Medulla oblongata (tissue), 1 donor: ENCODE results near the gene WDR27.

ENCODE experiments used
- DNase-seq: peaks from one replicate; pipeline ENCODE4 v3.0.0-alpha.2; 2015; ENCODE audit errors: extremely low spot score

The WDR27 gene

DNA sequence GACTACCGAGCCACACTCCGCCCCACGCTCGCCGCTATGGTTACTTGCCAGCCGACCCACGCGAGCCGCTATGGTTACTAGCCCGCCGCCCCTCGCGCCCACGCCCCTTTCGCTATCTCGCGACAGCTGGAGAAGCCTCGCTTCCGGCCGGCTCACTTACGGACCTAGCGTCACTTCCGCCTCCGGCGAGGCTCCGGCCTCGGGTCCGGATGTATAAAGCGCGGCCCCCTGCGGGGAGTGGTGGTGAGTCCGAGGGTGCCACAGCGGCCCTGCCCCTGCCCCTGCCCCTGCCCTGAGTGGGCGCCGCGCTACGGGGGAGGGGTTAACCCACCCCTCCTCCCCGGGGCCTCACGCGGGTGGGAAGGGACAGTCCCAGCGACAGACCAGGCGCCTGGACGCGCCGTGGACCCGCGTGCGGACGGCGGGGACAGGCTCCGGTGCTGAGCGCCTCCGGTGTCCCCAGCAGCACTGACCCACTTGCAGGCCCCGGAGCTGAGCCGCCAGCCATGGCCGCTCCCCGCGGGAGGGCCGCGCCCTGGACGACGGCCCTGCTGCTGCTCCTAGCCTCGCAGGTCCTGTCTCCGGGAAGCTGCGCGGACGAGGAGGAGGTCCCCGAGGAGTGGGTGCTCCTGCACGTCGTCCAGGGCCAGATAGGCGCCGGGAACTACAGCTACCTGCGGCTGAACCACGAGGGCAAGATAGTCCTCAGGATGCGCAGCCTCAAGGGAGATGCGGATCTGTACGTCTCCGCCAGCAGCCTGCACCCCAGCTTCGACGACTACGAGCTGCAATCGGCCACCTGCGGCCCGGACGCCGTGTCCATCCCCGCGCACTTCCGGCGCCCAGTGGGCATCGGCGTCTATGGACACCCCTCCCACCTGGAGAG lies at the start of gene WDR27, which contains the start of gene C6orf120:
Gene WDR27 (minus strand): TSS at position 76 of the 886 bp plus-strand sequence. CDS start 13,024 bp downstream, outside the sequence.
Gene C6orf120 (plus strand): TSS at position 173 of the 886 bp plus-strand sequence. CDS start 334 bp downstream, at position 507.
- peak; percentile 96 for DNase-seq

DNA sequence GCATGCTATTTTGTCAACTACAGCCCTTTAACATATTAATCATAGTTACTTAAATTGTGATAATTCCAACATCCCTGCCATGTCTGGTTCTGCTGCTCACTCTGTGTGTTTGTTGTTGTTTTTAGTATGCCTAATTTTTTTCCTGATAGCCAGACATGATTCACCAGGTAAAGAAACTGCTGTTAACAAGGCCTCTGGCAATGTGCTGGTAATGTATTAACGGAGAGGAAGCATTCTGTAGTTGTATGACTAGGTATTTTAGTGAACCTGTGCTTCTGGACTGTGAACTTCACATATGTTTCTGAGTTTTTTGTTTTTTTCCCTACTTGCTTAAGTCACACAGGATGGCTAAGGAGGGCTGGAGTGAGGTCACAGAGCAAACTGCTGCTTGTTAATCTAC lies 44.7 kb upstream of the WDR27 start:
- DNase-seq, result no peak

DNA sequence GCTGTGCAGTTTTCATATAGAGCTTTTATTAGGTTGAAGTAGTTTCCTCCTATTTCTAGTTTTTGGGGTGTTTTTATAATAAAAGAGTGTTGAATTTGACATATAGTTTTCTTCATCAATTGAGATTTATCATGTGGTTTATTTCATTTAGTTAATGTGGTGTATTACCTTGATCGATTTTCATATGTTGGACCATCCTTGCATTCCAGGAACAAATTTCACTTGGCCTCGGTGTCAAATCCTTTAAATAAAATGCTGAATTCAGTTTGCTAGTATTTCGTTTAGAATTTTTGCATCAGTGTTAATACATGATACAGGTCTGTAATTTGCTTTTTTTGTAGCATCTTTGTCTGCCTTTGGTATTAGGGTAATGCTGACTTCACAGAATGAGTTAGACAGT lies 43.6 kb upstream of the WDR27 start:
- no peak for DNase-seq

DNA sequence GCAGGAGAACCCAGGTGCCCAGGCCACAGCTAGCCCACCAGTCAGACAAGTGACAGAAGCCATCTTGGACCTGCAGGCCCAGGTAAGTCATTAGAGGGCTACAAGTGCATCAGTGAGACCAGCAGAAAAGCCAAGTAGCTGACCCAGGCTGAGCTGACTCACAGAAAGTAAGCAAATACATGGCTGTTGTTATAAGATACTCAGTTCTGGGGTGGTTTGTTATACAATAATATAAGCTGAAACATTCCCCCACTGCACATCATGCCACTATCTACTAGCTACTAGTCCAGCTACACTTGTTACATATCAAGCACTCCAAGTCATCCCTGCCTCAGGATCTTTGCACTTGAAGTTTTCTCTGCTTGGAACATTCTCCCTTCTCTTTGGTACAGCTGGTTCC lies 39.5 kb upstream of the WDR27 start:
- DNase-seq, result no peak

DNA sequence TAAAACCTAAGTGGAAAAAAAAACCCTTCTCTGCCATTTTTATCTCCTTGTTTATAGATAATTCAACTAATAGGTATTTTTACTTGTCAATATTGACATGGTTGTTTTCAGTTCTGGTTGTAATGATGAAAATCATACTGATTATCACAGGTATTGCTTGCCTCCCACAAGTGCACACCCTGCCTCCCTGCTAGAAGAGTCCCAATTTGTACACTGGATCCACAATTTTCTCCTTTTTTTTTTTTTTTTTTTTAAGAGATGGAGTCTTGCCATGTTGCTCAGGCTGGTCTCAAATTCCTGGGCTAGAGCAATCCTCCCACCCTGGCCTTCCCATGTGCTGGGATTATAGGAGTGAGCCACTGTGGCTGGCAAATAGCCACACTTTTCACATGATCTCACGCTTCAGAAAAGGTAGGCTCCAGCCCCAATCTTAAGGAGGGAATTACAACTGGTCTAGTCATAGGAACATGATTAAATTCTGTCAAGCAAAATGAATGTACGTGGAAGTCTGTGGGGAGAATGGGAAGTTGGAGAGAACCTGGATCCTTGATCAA lies 37.2 kb upstream of the WDR27 start:
- DNase-seq, result no peak

DNA sequence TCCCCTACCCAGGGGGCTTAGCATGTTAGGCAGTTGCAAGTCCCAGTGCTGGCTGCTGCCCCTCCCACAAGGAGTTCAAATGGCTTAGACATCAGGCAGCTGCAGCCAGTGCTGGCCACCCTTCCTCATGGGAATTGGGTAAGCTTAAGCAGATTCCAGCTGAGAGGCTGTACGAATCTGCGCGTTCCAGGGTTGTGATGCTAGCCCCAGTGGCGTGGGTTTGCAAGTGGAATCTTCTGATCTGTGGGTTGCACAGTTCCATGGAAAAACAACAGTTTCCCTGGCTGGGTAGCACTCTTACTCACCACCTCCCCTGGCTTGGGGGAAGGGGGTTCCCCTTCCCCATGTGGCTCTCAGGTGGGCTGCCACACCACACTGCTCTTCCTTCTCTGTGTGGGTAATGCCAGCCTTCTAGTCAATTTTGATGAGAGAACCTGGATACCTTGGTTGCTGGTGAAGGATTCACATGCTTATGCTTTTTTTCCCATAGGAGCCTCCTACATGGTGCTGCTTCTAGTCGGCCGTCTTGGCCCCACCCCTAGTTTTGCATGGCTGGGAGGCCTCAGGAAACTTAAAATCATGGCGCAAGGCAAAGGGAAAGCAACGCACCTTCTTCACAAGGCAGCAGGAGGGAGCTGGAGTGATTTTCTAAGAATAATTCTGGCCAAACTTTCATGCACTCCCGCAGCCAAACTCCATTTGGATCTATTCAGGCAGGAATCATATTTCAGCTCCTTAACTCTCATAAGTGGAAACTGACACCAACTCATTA lies 36.6 kb upstream of the WDR27 start:
- no peak for DNase-seq

DNA sequence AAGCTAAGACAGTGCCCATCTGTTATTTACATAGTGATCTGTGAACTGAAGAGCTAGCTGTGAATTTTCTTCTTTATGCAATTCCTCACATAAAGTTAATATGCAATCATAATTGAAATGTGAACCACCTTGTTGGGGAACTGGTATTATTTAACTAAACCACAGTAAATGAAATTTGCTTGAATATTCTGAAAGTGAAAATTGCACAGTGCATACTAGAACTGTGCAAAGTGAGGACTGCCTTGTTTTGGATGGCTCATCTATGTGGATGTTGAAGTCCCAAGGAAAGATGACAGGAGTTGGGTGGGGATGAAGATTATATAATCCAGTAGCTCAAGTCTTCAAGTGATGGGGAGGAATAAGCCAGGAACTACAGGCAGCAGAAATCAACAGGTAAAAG lies 28.1 kb upstream of the WDR27 start:
- no peak for DNase-seq

DNA sequence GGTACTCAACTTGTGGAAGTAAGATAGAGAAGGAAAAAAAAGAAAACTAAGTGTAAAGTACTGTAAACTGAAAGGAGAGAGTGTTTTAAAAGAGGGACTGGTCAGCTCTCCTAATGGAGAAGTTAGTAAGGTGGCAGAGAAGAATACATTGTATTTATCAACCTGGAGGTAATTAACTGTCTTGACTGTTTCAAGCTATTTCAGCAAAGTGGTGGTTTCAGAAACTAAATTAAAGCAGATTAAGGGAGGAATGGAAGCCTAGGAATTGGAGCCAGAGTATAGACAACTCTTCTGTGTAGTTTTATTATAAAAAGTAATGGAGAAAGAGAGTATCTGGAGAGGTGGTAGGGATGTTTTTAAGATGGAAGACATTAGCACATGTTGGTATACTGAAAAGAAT lies 25.1 kb upstream of the WDR27 start:
- DNase-seq, result no peak

DNA sequence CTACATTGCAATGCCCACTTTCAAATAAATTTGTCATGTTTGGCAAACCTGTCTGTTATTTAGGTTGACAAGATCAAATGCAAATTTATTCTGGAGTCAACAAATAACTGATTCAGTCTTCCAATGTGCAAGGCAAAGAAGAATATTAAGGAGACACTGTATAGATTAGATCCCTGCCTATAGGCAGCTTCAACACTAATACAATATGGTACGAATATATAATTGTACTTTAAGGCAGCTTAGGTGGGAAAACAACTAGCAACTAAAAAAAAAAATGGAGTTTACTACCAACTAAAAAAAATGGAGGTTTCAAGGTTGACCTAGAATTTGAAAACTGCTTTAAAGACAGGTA lies 24.2 kb upstream of the WDR27 start:
- DNase-seq, result no peak

DNA sequence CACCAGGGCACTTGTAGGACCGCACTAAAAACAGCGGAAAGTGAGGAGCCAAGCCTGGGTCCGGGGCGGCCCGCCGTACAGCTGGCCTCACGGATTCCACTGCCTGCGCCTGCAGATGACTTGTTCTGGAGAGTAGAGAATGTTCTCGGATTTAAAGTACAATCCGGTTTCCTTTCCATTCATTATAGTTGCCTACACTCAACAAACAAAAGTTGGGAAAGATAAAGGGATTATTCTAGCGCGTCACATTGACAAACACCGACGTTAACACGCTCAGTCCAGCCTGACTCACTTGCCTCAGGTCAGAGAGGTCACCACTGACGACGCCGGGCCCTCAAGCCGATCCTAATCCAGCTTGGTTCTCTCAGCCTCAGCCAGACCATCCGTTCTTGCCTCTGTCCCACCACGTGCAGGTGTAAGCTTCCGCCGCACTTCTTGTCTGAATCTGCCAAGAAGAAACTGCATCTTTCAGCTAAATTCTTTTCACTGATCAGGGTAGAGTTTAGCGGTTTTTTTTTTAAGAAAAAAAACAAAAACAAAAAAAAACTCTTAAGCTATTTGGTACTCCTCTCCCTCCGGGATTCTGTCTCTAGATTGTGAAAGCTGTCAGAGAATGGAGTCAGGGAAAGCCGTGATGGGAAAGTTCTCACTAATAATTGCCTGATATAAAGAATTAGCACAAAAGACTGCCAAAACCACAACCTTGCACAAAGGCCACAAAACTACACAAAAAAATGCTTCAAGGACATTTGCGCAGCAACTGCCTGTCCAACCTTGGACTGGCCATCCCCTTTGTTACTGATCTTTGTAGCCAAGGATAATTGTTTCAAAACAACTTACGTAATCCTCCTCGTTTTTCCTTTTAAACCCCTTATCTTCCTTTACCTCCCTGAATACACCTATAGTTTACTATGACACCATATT lies 23.6 kb upstream of the WDR27 start:
- peak; percentile 56 for DNase-seq

DNA sequence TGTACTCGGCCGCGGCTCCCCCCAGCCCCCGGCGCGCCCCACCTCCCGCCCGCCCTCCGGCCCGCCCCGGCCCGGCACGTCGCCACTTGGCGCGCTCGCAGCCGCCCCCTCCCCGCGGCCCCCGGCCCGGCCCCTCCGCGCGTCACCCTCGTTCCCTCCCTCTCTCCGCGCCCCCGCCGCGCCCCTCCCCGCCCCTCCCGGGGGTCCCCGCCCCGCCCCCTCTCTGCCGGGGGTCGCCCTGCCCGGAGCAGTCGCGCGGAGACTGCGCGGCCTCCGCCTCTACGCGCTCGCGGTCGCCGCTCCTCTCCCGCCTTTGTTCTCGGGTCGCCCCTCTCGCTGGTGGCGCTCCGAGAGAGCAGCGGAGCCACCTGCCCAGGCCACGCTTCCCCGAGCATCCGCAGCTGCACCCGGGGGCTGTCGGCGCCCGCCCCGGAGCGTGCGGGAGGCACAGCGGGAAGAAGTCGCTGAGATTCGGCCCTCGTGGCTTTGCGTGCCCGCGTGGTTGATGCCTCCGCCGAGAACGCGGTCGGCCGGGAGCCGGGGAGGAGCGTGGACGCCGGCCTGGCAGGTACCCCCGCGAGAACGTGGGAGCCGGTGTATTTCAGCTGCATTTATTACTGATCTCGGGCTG lies 22.8 kb upstream of the WDR27 start, which contains the start of gene PHF10:
Gene PHF10 (minus strand): TSS at position 7 of the 631 bp plus-strand sequence. CDS start 569 bp downstream, outside the sequence.
- DNase-seq, result peak; percentile 37

DNA sequence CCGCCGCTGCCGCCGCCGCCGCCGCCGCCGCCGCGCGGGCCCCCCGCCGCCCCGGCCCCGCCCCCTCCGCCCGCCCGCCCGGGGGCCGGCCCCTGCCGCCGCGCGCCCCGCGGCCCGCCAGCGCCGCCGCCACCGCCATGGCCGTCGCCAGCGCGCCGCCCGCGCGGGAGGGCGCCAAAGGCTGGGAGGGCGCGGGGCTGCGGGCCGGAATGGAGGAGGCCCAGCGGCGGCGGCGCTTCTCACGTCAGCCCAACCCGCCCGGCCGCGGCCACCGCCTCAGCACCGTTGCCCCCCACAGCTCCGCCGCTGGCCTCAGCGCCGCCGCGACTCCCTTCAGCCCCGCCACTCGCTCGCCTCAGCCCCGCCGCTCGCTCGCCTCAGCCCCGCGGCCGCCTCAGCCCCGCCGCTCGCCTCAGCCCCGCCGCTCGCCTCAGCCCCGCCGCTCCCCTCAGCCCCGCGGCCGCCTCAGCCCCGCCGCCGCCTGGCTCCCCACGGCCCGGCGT lies 22.2 kb upstream of the WDR27 start:
- DNase-seq, result peak; percentile 21

DNA sequence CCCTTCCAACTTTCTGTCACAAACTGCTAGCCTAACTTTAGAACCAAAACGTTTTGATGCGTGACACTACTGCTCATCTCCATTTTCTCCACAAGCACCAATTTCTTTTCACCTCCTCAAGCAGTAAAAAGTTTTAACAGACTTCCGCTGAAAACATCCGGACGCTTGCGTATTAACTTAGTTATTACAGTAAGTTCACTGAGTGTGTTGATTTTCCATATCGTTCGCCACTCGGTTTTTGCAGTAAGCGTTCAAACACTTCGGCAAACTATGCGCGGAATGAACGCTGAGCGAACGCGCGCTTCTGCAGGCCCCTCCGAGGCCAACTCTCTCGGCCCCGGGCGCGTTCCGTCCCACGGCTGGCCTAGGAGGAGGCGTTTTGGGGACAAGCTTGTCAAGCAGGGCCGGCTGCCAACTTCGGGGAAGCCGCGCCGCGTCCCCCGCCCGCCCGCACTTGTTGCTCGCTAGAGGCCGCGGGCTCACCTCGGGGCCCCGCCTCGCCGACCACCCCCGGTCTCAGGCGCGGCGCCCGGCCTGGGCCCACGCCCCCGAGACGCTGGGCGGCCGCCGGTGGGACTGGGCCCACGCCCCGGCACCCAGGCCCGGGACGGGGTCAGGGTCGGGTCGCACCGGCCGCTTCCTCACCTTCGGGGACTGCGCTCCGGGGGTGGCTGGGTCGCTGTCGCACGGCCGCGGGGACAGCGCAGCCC lies 21.5 kb upstream of the WDR27 start:
- peak; percentile 76 for DNase-seq

DNA sequence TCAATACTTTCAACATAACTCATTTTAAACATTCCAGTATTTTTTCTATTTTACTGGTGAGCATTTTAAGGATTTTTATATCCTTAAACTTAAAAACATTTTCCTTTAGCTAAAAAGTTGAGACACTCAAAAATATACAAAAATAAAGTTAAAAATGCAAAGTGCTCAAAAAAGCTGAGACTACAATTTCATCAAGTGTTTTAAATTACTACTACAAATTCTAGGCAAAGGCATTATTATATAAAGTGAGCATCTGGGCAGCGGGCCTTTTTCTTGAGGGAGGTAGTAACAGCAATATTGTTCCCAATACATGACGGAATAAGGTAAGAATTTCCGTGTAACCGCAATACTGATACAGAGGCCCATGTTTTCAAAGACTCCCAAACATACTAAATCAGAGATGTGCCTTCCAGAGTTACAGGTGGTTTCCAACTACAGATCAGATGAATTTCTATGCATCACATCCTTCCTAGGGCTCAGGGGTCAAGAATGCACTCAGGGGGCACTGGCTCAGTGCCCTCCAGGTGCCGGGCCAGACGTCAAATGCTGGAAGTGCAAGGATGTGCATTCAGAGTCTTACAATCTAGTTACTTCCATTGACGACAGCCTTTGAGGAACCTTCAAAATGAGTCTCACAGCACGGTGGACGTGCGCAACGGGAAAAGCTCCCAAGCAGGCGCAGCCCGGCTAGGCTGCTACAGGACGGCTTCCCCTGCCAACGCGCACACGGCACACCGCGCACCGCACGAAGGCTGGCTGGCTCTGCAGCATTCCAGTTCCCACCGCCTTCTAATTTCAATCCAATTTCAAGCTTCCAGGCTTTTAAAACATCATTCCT lies 20.8 kb upstream of the WDR27 start:
- no peak for DNase-seq

DNA sequence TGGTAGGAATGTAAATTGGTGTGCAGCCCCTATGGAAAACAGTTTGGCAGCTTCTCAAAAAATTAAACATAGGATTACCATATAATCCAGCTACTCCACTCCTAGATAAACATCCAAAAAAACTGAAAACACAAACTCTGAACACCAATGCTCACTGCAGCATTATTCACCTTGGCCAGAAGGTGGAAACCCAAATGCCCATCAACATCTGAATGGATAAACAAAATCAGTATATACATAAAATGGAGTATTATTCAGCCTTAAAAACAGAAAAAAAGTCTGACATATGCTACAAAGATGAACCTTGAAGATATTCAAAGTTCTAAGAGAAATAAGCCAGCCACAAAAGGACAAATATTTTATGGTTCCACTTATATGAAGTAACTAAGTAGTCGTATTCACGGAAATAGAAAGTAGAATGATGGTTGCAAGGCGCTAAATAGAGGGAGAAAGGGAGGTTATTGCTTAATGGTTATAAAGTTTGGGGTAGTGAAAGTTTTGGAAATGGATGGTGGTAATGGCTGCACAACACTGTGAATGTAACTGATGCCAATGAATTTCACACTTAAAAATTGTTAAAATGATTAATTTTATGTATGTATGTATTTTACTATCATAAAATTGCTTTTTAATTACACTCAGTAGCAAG lies 18.5 kb upstream of the WDR27 start:
- no peak for DNase-seq

DNA sequence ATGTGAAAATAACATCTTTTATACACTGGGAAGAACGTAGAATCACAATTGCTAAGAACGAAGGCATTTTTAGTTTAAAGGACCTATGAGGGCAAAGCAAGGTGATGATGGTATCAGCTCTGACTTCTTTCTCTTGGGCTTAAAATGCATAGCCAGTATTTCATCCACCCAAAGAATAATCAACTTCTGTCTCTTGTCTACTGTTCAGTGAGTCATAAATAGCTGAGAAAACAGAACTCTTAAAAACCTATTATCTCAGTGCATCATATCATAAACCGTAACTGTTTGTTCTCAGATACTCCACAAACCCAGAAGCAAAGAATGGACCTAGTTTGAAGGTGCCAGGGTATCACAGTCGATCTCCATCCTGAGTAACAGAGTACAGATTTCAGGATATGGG lies 17.3 kb upstream of the WDR27 start:
- DNase-seq, result no peak

DNA sequence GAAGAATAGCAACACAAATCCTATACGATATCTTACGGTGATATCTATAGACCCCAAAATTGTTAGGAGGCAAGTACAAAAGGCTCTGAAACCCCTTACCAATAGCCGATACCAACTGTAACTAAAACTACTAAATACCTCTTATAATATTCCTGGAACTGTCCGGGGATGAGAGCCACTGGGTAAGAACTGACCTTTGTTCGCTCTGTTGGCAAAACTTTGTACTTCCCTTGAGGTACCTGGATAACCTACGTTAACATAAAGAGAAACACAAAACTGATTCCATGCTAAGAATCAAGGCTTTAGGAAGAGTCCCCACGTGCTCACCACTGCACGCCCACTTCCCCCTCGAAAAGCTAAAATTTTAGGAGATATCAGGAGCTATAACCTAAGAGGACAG lies 12.8 kb upstream of the WDR27 start:
- DNase-seq, result no peak

DNA sequence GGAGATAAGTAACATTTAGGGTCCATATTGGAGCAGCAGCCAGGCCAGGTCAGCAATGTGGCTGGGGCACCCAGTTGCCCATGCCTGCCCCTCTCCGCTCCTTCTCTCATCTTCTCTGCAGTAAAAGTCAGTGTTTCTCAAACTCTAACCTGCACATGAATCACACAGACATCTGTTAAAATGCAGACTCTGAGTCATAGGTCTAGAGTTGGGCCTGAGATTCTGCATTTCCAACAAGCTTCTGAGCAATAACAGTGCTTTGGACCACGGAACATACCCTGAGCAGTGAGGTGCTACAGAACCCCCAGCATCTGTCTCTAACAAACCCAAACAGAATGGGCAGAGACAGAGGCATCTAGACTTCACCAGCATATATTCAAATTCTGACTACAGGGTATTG lies 12.3 kb upstream of the WDR27 start:
- DNase-seq, result no peak

DNA sequence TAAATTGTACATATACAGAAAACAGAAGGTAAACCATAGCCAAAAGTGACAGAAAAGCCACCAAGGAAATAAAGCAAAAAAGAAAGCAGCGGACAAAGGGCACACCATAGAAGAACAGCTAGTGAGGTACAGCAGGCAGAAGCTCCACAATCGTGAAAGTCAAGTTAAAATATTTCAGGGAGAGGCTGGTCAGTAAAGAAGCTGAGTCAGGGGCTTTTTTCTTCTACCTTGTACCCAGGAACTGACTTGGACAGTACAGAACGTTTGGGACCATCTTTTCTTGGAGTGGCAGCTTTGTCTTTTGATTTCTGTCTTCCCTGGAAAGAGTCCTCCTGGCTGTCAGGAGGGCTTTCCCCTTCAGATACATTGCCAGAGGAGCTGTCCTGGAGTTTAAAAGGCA lies 8.2 kb upstream of the WDR27 start:
- DNase-seq, result no peak
